HG02885 (cell line): Measurements from ENCODE around the gene SNX22.

Experiments used
- ATAC-seq: cut with Tn5 transposase; IDR thresholded peaks from one replicate; pipeline ENCODE4 v1.9.1; 2021; ENCODE audit warnings: mild to moderate bottlenecking; ENCODE audit not compliant: unreplicated experiment, poor library complexity

The SNX22 gene

DNA sequence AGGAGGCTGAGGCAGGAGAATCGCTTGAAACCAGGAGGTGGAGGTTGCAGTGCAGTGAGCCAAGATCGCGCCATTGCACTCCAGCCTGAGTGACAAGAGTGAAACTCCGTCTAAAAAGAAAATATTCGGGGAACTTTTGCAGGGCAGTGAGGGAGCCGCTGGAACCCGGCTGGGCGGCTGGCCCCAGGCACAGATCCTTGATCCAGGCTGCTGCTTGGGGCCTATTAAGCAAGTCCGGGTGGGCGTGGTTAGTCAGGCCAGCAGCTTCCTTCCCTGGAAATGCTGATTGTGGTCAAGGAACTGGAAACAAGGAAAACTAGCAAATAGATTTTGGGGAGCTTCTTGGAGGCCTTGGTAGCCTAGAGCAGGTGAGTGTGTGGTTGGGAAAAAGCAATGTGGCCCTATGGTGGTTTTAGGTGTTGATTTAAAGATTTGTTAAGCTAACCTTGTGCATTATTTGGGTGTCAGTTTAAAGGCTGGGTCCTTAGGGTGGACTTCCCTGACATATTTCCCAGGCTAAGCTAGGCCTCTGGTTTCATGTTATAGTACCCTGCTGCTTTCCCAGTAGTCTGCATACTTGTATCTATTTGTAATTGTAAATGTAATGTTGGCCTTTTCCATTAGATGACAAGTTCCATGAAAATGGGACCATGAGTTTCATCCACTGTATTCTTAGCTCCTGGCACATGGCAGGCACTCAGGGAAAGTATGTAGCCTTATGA is 17.7 kb upstream of the SNX22 start:
- ATAC-seq = no peak

DNA sequence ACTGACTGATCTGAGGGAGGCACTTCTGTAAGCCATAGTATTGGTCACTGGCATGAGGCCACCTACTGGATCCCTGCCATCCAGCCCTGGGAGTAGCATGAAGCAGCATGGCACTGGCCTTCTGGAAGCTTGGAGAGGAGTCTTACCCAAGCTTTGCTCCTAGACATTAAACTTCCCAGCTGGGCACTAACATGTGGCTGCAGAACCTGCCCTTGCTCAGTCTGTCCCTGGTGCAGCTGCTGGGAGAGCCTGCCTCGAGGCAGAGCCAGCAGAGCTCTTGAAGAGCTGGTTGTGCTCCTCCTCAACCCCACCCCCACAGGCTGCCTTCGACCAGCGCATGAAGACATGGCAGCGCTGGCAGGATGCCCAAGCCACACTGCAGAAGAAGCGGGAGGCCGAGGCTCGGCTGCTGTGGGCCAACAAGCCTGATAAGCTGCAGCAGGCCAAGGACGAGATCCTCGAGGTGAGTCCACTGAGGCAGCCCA is 17.1 kb upstream of the SNX22 start:
- no peak for ATAC-seq

DNA sequence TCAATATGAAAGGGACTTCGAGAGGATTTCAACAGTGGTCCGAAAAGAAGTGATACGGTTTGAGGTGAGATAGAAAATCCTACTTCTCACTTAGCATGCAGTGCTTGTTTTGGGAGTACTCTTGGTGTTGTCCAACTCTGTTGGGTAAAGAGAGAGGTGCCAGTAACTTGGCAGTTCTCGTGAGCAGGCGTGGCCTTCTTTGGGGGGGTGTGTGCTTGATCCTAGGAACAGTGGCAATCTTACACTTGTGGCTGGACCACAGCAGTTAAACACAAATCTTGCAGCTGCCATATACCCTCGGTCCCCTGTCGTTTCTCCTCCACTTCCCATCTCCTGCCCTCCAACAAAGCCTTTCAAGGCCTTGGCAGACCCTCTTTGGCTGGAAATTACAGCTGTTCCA is 15.2 kb upstream of the SNX22 start:
- no peak for ATAC-seq

DNA sequence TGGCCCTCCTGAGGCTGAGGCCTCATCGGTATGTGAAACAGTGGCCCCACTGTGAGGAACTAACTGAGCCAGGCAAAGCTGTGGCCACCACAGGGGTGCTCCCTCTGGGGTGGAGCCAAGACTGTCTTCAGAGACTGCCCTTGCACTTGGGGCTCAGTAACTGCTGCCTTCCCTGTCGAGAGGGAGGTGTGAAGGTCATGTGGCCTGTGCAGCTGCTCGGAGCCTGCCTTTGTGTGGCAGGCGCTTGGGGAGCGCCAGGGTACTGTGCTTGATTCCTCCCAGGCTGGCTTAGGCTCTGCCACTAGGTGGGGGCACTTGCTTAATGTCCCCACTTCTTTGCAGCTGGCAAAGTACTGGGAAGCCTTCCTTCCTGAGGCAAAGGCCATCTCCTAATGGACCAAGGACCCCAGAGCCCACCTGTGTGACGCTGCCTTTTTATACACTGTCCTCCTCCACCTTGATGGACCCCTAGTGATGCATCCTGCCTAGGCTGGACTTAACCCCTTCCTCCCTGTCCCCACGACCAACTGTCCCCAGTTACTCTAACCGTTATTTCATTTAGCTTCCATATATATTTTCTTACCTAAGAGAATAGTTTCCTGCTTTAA is 14.2 kb upstream of the SNX22 start:
- no peak for ATAC-seq

DNA sequence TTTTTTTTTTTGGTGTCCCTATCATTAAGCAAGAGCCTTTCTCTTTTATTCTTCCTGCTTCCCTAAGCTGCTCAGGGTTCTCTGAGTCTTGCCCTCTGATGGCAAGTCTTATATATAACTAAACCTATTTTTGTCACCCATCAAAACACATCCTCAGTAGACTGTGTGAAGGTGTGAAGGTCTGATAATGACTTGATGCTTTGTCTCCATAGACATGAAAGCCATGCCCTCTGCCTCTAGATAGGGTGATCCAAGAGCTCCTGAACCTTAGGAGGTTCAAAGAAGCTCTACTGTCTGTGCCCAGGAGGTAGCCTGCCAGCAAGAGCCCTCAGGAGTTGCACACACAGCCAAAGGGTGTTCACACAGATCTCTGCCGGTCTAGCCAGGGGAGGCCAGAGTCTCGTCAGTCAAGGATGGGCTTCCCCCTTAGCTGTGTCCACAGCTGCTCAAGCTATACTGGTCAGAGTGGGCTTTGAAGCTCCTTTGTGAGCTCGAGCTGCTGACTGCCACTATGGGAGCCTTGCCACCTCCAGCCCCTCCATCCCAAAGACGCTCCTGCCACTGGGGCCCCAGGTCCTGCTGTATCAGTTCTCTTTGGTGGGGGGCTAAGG is 13.1 kb upstream of the SNX22 start:
- ATAC-seq = no peak

DNA sequence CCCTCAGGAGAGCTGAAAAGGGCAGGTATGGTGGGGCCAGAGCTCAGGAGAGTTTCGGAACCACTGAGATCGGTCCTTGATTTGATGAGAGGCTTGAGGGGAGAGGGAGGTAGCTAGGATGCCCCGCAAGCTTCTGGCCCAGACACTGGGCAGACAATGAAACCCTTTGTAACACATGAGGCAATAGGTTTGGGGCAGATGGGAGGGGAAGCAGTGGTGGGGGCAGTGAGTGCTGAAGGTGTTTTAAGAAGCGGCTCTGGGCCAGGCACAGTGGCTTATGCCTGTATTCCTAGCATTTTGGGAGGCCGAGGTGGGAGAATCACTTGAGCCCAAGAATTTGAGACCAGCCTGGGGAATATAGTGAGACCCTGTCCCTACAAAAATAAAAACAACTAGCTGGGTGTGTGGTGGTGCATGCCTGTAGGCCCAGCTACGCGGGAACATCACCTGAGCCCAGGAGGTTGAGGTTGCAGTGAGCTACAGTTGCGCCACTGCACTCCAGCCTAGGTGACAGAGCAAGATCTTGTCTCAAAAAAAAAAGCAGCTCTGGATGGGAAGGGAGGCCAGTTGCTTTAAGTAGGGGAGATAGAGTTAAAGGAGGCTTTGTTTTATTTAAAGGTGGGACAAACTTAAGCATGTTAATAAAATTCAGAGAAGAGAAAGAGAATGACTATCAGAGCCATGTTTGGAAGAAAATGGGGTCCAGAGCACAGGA is 9.6 kb upstream of the SNX22 start:
- no peak for ATAC-seq

DNA sequence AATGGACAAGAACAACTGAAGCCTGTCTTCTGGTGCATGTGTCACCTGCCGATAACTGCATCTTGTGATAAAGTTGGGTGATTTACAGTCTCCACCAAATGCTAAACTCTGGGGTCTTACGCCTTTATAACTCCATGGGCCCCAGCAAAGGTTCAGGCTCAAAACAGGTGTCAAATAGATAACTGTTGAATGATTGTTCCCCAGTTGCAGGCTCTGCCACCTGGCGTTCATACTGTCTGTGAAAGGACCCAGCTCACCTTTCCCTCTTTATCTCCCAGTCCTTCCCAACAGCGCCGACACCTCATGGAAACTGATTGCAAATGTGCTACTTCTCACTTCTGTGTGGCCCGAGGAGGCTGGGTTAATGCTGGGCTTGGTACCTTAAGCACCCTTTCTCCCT is 8.3 kb upstream of the SNX22 start:
- ATAC-seq = no peak

DNA sequence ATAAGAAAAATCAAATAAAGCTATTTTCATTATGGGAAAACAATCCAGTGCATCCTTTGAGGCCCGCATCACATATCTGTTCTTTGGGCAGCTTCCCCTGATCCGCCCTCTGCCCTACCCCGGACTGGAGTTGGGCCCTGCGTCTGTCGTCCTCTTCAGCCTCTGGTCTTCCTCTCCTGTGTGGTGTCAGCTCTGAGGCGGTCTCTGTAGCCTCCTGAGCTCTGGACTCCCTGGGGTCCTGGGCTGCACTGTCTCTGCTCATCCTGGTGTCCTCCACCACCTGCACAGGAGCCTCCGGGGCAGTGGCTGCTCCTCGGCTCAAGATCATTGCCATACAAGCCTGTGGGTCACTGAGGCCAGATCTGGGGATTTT is 7.4 kb upstream of the SNX22 start:
- ATAC-seq = no peak

DNA sequence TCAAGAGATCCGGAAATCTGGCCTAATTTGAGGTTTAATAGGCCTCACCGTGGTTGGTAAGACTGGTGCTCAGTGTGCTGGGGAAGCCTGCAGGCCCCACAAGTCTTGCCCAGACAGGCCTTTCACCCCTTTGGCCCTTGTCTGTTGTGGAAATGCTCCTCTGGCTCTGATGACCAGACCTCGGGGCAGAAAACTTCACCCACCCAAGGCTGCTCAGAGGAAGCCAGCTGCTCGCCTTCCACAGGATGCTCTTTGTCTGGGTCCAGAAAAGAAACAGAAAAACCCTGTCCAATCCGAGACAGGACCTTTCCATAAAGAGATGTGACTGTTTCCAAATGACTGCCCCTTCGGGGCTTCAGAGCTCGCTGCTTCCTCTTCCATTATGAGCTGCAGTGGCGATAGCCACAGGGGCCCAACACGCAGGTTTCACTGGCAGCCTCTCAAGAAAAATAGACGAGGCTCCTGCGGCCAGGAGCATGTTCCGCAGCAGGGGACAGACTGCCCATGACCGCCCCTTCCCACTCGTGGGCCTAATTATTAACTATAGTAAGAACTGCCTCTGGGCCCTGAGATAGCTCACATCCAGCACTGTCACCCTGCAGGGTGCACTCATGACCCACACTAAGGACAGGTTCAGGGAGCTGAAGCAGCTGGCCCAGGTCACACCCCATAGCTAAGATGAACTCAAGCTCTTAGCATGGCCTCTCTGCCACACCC is 6.8 kb upstream of the SNX22 start:
- peak; percentile 68 for ATAC-seq

DNA sequence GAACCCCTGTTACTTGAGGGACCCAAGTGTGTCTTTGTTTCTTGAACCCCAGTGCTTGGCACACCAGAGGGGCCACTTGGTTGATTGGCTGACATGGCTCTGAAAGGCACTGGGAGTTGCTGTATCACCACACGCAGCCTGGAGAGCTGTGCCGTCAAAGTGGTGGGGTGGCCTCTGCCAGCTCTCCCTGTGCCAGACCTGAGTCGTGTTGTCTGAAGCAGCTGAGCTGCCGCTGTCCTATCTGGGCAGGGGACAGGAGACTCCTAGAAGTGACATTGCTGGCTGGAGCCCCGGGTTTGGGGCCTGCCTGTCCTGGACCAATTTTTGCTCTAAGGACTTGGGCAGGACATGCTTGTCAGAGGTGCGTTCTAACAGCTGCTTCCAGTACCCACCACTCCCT is 5.5 kb upstream of the SNX22 start:
- no peak for ATAC-seq

DNA sequence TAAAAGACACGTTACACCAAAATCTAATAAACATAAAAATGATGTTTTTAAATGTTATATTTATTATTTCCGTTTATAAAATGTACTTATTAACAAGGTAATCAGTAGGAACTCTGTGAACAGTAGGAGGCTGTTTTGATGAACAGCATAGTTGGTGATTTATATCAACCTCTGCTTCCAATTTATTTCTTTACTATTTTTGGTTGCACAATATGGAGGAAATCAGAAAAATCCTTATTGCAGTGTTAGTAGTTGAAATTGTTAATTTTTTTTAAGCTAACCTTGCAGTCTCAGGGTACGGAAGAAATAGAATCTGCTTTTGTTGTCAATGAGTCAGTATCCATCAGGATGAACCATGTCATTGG is 5.0 kb upstream of the SNX22 start:
- ATAC-seq = no peak

DNA sequence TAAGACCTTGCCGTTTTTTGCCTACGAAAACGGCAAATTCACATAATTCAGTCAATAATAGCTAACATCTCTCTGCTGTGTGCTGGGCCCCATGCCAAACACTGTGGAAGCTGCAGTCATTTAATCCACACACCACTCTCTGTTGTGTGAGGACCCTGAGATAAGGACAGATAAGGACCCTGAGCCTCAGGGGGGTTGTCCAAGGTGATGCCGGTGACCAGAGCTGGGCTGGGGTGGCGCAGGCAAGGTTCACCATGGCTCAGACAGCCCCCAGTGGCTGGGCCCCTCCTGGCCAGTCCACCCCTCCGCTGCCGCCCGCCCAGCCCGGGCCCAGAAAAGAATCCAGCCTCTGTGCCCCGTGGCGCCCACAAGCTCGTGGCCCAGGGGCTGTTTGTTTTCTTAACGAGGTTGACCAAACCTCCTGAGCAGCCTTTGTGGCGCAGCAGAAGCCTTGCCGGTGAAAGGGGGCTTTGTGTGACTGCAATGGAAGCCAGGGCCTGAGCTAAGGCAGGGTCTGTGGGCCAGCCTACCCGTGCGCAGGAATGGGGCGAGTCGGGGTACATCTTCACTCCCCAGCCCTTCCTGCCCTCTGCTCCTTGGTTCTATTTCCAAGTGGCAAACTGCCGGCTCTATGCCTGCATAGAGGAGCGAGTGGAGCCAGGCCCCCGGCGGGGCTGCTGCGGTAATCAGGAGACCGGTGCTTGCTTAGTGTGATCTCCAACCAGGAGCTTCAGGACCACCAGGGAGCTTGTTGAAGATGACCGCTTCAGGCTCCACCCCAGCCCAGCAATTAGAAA is 4.4 kb upstream of the SNX22 start:
- ATAC-seq = no peak

DNA sequence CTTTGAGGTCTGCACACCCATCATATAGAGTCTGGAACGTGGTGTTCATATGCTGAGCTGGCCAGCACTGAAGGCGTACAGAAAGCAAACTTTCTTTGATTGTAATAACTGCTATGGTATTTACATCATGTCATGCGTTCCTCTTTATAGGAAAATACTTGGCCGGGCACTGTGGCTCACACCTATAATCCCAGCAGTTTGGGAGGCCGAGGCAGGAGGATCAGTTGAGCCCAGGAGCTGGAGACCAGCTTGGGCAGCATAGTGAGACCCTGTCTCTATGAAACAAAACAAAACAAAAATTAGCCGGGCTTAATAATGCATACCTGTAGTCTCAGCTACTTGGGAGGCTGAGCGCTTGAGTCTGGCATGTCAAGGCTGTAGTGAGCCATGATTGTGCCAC is 3.4 kb upstream of the SNX22 start:
- ATAC-seq = no peak

DNA sequence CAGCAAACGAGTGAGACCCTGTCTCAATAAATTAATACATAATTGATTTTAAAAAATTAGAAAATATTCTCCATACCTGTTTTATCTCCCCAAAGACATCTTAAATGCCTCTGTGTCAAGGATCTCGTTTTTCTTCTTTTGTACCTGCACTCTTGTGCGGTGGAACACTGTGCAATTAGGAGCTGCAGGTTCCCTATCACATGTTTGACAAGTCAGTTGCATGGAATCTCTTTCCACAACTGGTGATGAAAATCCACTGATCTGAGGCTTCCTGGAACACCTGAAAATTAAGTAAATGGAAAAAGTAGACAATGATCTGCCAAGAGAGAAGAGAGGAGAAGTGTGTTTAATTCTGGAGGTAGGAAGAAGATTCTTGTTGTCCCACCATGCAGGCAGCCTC is 3.0 kb upstream of the SNX22 start:
- ATAC-seq = no peak

DNA sequence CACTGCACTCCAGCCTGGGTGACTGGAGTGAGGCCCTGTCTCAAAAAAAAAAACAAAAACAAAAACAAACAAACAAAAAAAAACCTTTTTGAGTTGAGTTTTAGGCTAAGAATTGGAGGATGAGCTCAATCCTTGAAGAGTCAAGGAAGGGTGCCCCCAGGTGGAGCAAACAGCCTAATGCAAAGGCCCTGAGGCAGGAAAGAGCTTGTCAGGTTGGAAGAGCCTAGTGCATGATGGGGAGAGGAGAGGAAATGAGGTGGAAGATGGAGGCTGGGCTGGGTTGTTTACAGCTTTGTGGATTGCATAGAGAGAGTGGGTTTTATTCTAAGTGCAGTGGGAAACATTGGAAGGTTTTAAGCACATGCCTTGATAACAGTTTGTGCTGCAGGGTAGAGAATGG is 2.1 kb upstream of the SNX22 start:
- no peak for ATAC-seq

DNA sequence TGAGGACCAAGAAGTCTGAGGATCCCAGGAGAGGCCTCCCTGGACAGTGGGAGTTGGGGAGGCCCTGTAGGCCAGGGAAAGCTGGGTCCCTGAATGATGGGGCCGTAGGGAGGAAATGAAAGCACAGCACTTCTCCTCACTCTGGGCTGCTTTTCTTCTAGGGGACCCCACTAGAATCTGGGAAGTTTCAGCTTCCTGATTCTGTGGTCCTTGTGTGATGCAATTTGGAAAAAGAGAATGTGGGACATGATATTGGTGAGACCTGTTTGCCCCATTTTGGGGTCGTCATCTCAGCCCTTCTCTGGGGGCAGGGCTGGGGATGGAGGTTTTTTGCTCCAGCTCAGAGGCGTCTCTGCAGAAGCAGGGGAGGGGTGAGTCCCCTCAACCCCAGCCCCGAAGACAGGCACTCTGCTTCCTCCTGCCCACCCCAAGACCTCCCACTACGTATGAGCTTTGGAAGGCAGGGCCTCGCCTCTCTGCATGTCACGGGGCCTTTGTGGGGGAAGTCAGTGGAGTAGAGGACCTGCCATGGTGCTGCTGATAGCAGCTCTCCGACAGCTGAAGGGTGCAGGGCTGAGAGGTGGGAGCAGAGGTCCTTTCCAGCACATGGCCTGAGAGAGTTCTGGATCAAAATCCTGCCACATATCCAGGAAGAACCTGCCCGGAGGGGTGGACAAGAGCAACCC is 1.5 kb upstream of the SNX22 start:
- no peak for ATAC-seq

DNA sequence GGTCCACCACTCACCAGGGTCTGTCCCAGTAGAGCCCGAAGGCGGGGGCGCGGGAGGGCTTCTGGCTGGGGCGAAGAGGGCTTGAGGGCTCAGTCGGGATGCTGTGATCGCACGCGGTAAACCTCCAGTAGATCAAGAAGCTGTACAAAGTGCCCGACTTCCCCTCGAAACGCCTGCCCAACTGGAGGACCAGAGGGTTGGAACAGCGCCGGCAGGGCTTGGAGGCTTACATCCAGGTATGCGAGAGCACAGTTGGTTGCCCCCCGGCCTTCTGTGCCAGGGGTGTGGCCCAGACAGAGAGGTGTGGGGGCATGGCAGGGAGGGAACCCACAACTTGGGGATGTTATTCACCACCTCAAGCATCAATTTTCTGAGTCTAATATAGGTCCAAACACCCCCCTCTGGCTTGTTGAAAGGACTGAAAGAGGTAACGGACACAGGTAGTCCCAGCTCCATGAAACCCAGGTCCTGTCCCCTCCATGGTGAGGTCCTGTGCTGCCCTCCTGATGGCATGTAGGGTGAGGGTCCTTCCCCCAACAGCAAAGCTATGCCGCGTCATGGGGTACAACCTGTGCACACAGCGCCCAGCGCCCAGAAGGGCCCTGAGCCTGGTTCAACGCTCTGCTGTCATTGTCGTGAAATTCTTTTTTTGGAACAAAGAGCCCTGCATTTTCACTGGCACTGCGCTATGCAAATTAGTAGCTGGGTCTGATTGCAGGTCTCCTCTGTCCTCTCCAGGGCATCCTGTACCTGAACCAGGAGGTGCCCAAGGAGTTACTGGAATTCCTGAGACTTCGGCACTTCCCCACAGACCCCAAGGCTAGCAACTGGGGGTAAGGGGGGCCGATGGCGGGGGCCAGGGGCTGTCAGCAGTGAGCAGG is 1.2 kb downstream of the SNX22 start:
- no peak for ATAC-seq
